Measurements from ENCODE around the gene NFX1.

NFX1 gene

DNA sequence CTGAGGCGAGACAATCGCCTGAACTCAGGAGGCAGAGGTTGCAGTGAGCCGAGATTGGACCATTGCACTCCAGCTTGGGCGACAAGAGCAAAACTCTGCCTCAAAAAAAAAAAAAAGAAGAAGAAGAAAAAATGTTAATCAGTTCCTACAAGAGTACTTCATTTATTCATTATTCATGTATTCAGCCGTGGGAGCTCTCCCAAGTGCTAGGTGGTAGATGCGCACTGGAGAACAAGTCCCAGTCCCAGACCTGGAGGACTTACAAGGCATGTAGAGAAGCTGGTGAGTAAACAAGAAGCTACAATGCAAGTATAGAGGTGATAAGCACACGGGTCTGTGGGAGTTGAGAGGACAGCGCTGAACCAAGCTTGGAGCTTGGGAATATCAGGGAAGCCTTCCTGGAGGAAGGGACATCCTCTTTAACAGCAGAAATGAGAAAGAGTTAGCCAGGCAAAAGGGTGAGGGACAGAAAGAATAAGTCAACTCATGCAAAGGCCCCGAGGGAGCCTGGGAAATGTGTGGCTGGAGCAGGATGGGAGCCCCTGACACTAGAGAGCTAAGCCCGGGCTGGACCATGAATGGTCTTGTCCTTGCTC is 129.5 kb downstream of the NFX1 start:
- no peak for DNase-seq (ENCODE audit: low read depth, low spot score)

Data from smooth muscle cell of the brain vasculature (primary cell).